ENCODE data around the gene GABRG3. TPM values are rescaled to one million over a fixed set of nuclear protein-coding genes. Genes with fewer than 3 reads are reported as not detected.

GABRG3 gene
- total and polyA plus RNA-seq, 2 of the 4 experiments (the other 2 are of a cell fraction), result not detected

- H3K4ac ChIP-seq (ENCODE audit: low read depth, low read length), result no peak overlapping the region
- in situ Hi-C loops (cut with MboI; ENCODE audit: low sequenced_read_pairs), result loop anchor here (10.0 kb wide), 1 partner anchor 58 kb away; no protein-coding TSS in a partner anchor
- no TSS peak for BruUV-seq (replicated peaks)
- H4K5ac ChIP-seq (ENCODE audit: low read depth, low read length), result no peak overlapping the region
- no peaks in the 10 kb centered on the region for H3K27me3 ChIP-seq (ENCODE audit: control insufficient read depth, insufficient read depth, low read length)
- H3K56ac ChIP-seq (ENCODE audit: extremely low read depth, insufficient read depth, low read length), result no peak overlapping the region
- H2BK120ac ChIP-seq (ENCODE audit: low read depth, low read length), result no peak overlapping the region
- H3K23ac ChIP-seq (ENCODE audit: low read depth, low read length), result no peak overlapping the region
- no peak overlapping the region for H2BK20ac ChIP-seq (ENCODE audit: low read depth, low read length)
- H3K4me3 ChIP-seq (ENCODE audit: insufficient read depth, low read depth, low read length), result no peak overlapping the region
- no peak overlapping the region for H2AK5ac ChIP-seq (ENCODE audit: low read depth, low read length)
- POLR2A ChIA-PET (ENCODE audit: unreplicated experiment), result no interaction called here
- no peak overlapping the region for H3K27ac ChIP-seq (ENCODE audit: insufficient read depth, low read length)
- H3K9ac ChIP-seq (ENCODE audit: low read depth, low read length), result no peak overlapping the region
- H3K4me2 ChIP-seq (ENCODE audit: low read depth, low read length), result no peak overlapping the region
- H3K36me3 ChIP-seq (ENCODE audit: control insufficient read depth, insufficient read depth, low read length), result no peaks in the 10 kb centered on the region
- H3K79me1 ChIP-seq (ENCODE audit: low read depth in 1 of 2, low read length in 2 of 2), result no peaks in the 10 kb centered on the region
- H4K8ac ChIP-seq (ENCODE audit: low read depth in 2 of 2, low read length in 2 of 2), result no peak overlapping the region
- H3K4me1 ChIP-seq (ENCODE audit: control insufficient read depth, insufficient read depth, low read length), result no peaks in the 10 kb centered on the region
- no peak for DNase-seq
- 20% methylated on average over 1 of the region's 4 CpGs; no CpG with 5 or more reads in 1 of the 2 experiments for WGBS, 2 experiments (ENCODE audit: extremely low coverage in 2 of 2, insufficient read length in 1 of 2)
- intact Hi-C loops (cut with micrococcal nuclease), result no loop called here
- peaks cover 15% of the 10 kb centered on the region; the same call in 1 of the 2 replicates for H3K9me3 ChIP-seq (ENCODE audit: control insufficient read depth, insufficient read depth, low read length)
- no peak overlapping the region for H4K91ac ChIP-seq (ENCODE audit: insufficient read depth, low read depth, low read length)
- CTCF ChIA-PET, result no interaction called here
- H2AFZ ChIP-seq (replicated peaks; ENCODE audit: low read length, poor library complexity), result no peak overlapping the region
- TF ChIP-seq SMC3 (IDR thresholded peaks at IDR 0.05; ENCODE audit: low read depth, low read length), result no peak
- no peak for TF ChIP-seq RFX5 (IDR thresholded peaks at IDR 0.05; ENCODE audit: low read depth, low read length)
- no peak for TF ChIP-seq FOS (IDR thresholded peaks at IDR 0.05; ENCODE audit: low read depth, low read length)
- no peak for TF ChIP-seq BHLHE40 (IDR thresholded peaks at IDR 0.05; ENCODE audit: low read depth, low read length)
- no peak for TF ChIP-seq POLR2A (IDR thresholded peaks at IDR 0.05; ENCODE audit: low read depth, low read length)
- TF ChIP-seq USF2 (IDR thresholded peaks at IDR 0.05; ENCODE audit: low read depth, low read length), result no peak
- no peak for TF ChIP-seq ELK1 (IDR thresholded peaks at IDR 0.05; ENCODE audit: borderline replicate concordance, low read depth, low read length)
- TF ChIP-seq MAFK (IDR thresholded peaks at IDR 0.05; ENCODE audit: low read depth, low read length), result no peak
- H4K20me1 ChIP-seq (ENCODE audit: insufficient read depth, low read length), result no peaks in the 10 kb centered on the region
- H2BK15ac ChIP-seq (ENCODE audit: low read depth, low read length), result no peak overlapping the region
- no peak overlapping the region for H3K14ac ChIP-seq (replicated peaks; ENCODE audit: low read depth, low read length)
- dilution Hi-C loops (cut with HindIII; ENCODE audit: low sequenced_read_pairs, unreplicated experiment), result no loop called here
- H2BK5ac ChIP-seq (ENCODE audit: low read depth, low read length, poor library complexity, severe bottlenecking), result no peak overlapping the region
- ATAC-seq (ENCODE audit: low read depth), result no peak
- H2AK9ac ChIP-seq (replicated peaks; ENCODE audit: low read depth, low read length, poor library complexity), result no peak overlapping the region
- H3K9me1 ChIP-seq (ENCODE audit: insufficient read depth, low read length), result no peaks in the 10 kb centered on the region
- H3K18ac ChIP-seq (ENCODE audit: low read depth, low read length), result no peak overlapping the region
Observed at GRCh38 chr15:27512281-27513001, 541.5 kb downstream of the GABRG3 start.

Measured in IMR-90 (cell line).